Upper lobe of left lung (tissue), 6 donors: Measurements from ENCODE around the gene RER1. TPM values are rescaled to one million over a fixed set of nuclear protein-coding genes. Genes with fewer than 3 reads are reported as not detected.

ENCODE experiments used
- ATAC-seq, 2 donors: fragments of 200-7000 bp; cut with Tn5 transposase; one replicate each; pipeline ENCODE4 v1.9.1; 2022; ENCODE audit warnings: mild to moderate bottlenecking in 2 of 2, moderate library complexity in 2 of 2; ENCODE audit not compliant: low FRiP score in 2 of 2
- DNase-seq, 2 donors: peaks; one replicate each; pipeline ENCODE4 v3.0.0-alpha.2; 2019 to 2020
- H3K27ac ChIP-seq, 4 donors: fragments of 200-600 bp; sonication (generic); one replicate each; pipeline ENCODE4 v1.5.1; 2016 to 2019
- H3K27me3 ChIP-seq, 4 donors: fragments of 200-600 bp; sonication (generic); one replicate each; pipeline ENCODE4 v1.5.1; 2017 to 2019
- H3K36me3 ChIP-seq, 4 donors: fragments of 200-600 bp; sonication (generic); one replicate each; pipeline ENCODE4 v1.5.1; 2016 to 2019
- H3K4me1 ChIP-seq, 4 donors: fragments of 200-600 bp; sonication (generic); one replicate each; pipeline ENCODE4 v1.5.1; 2018 to 2019
- H3K4me3 ChIP-seq, 4 donors: fragments of 200-600 bp; sonication (generic); one replicate each; pipeline ENCODE4 v1.5.1; 2017 to 2019; ENCODE audit warnings: mild to moderate bottlenecking in 2 of 4, moderate library complexity in 1 of 4
- H3K9me3 ChIP-seq, 4 donors: fragments of 200-600 bp; sonication (generic); one replicate each; pipeline ENCODE4 v1.5.1; 2018 to 2019
- EP300 ChIP-seq, 4 donors: sonication (generic); formaldehyde crosslinking; IDR thresholded peaks; one replicate each; pipeline ENCODE4 v1.5.1; 2017; ENCODE audit warnings: antibody characterized with exemption in 4 of 4, control low read depth in 2 of 4
- POLR2A ChIP-seq, 4 donors: fragments of 450-650 bp; IDR thresholded peaks; one replicate each; pipeline ENCODE4 v1.5.1; 2016 to 2017; ENCODE audit warnings: antibody characterized with exemption in 4 of 4, mild to moderate bottlenecking in 2 of 4
- POLR2AphosphoS5 ChIP-seq, 2 donors: sonication (generic); formaldehyde crosslinking; IDR thresholded peaks; one replicate each; pipeline ENCODE4 v1.5.1; 2017; ENCODE audit warnings: antibody characterized with exemption in 2 of 2
- WGBS, 2 donors: methylation state at CpG; one replicate each; pipeline ENCODE4 v1.1.5; 2017 to 2018; 5-methylcytosine and 5-hydroxymethylcytosine counted together
- total RNA-seq, 6 donors: library from RNA; depleted of rRNA in 4 of 6; stranded (reverse); fragments of >200 nt in 4 of 6; gene quantifications; one replicate each; pipeline versions ENCODE4 v1.1.0 to v1.2.1, GENCODE V29; 2016 to 2021
- TF ChIP-seq, protein P1 (sequence below), 6 experiments: fragments of 450-650 bp in 4 of 6; fragments of 200-600 bp in 2 of 6; sonication (generic) in 2 of 6; IDR thresholded peaks; one replicate each; pipeline ENCODE4 v1.5.1; 2016 to 2019; ENCODE audit warnings: antibody characterized with exemption in 6 of 6
- donor health status: DM: no; HTN: no; CAD: no; lungs with moderate emphysema.
- donor health status: DM: no; HTN: yes; CAD: no; lungs with severe emphysema.

Gene RER1
- total RNA-seq, 6 donors from 2014 or later, result 48.2 to 133 (median 61.1) TPM

DNA sequence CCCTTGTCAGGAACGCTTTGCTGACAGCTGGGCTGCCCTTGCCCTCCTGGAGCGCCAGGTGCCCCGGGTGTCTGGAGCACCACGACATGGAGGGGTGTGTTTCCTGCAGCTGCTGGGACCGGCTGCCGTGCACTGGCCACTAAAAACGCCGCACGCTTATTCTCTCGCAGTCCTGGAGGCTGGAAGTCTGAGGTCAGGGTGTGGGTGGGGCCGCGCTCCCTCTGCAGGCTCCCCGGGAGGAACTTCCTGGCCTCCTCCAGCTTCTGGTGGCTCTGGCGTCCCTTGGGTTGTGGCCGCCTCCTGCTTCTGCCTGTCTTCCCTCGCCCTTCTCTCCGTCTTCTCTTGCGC, 56.4 kb downstream of the RER1 start:
- Histone ChIP-seq H3K4me3 (no peak overlapping the region), H3K27ac (no peak overlapping the region), H3K36me3 (no peaks in the 10 kb centered on the region), H3K9me3 (no peaks in the 10 kb centered on the region), H3K4me1 (peaks cover 0 to 10% (median 2%) of the 10 kb centered on the region in 4 donors), H3K27me3 (peaks cover 0 to 19% (median 5%) of the 10 kb centered on the region in 4 donors)
- 56 to 63% methylated on average over 12 to 18 of the region's 18 CpGs for WGBS, 2 donors
- TF ChIP-seq POLR2AphosphoS5 (IDR thresholded peaks at IDR 0.05), result no peak
- no peak for TF ChIP-seq POLR2A (IDR thresholded peaks at IDR 0.05)
- DNase-seq, result peak in 1 of 2 donors; percentile 68
- ATAC-seq, result no peak

DNA sequence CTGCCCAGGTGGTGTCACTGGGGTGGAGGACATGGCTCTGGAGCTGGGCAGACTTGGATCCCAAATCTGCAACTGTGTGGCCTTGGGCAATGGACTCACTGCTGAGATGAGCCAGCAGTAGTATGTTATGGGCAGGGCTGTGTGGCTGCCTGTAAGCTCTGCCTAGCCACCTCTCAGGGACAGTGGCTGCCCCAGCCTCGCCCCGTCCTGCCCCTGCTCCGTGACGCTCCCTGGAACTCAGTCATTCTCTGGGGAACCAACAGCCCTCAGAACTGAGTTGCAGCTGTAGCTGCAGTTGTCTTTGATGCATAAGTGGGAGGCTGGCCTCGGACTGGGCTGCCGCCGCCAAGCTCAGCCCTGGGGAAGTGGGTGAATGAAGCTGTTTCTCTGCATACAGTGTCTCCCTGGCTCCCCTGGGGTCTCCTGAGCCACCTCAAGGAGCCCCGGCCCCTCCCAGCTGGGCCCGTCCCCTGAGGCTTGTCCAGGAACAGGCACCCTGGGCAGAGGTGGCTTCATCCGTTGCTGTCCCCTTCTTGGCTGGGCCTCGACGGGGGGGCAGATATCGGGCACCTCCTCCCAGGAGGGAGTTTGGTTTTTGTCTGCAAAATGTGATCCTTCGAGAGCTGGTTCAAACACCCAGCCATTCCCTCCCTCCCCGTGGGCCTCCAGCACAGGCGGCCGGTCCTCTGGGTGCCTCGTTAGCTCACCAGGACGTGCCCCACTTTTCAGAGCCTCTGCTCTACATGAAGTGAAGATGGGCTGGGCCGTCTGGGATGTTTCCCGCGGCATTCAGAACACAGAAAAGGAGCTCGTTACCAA, 58.2 kb downstream of the RER1 start:
- Histone ChIP-seq H3K4me1 (no peaks in the 10 kb centered on the region), H3K9me3 (no peaks in the 10 kb centered on the region), H3K27me3 (peaks cover 0 to 18% (median 0%) of the 10 kb centered on the region in 4 donors), H3K27ac (no peak overlapping the region), H3K4me3 (no peak overlapping the region), H3K36me3 (no peaks in the 10 kb centered on the region)
- ATAC-seq (no peak), DNase-seq (no peak)
- TF ChIP-seq POLR2AphosphoS5 (IDR thresholded peaks at IDR 0.05), result no peak
- TF ChIP-seq, protein P1, sequence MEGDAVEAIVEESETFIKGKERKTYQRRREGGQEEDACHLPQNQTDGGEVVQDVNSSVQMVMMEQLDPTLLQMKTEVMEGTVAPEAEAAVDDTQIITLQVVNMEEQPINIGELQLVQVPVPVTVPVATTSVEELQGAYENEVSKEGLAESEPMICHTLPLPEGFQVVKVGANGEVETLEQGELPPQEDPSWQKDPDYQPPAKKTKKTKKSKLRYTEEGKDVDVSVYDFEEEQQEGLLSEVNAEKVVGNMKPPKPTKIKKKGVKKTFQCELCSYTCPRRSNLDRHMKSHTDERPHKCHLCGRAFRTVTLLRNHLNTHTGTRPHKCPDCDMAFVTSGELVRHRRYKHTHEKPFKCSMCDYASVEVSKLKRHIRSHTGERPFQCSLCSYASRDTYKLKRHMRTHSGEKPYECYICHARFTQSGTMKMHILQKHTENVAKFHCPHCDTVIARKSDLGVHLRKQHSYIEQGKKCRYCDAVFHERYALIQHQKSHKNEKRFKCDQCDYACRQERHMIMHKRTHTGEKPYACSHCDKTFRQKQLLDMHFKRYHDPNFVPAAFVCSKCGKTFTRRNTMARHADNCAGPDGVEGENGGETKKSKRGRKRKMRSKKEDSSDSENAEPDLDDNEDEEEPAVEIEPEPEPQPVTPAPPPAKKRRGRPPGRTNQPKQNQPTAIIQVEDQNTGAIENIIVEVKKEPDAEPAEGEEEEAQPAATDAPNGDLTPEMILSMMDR (IDR thresholded peaks at IDR 0.05), result no peak
- WGBS, 2 donors, result 71 to 78% methylated on average over 16 to 17 of the region's 23 CpGs

DNA sequence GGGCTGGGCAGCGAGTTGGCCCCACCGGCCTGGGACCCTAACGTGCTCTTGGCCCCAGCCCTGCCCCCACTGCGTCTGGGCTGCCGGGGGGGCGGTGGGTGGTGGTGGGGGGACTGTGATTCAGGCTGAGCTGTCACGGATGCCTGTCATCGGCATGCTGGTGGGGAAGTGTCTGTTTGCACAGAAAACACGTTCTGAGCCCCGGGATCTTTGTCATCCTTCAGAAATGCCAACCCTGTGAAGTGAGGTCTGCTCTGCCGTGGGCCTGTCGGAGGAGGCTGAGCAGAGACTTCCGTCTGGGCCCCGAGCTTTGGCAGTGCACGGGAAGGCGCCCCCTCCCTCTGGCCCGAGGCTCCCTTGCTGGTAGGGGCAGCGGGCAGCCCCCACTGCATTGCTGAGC, 60.1 kb downstream of the RER1 start:
- H3K27ac ChIP-seq, result no peak overlapping the region
- WGBS, 2 donors, result 12% methylated on average over 16 of the region's 18 CpGs; no CpG with 5 or more reads in 1 of the 2 donors
- no peaks in the 10 kb centered on the region for H3K36me3 ChIP-seq
- no peaks in the 10 kb centered on the region for H3K4me1 ChIP-seq
- DNase-seq (no peak), ATAC-seq (no peak)
- peaks cover 0 to 18% (median 0%) of the 10 kb centered on the region in 4 donors for H3K27me3 ChIP-seq
- no peaks in the 10 kb centered on the region for H3K9me3 ChIP-seq
- TF ChIP-seq POLR2AphosphoS5 (IDR thresholded peaks at IDR 0.05) (no peak), POLR2A (IDR thresholded peaks at IDR 0.05) (no peak), EP300 (IDR thresholded peaks at IDR 0.05) (no peak)
- TF ChIP-seq, protein P1 (IDR thresholded peaks at IDR 0.05), result no peak
- H3K4me3 ChIP-seq, result no peak overlapping the region

DNA sequence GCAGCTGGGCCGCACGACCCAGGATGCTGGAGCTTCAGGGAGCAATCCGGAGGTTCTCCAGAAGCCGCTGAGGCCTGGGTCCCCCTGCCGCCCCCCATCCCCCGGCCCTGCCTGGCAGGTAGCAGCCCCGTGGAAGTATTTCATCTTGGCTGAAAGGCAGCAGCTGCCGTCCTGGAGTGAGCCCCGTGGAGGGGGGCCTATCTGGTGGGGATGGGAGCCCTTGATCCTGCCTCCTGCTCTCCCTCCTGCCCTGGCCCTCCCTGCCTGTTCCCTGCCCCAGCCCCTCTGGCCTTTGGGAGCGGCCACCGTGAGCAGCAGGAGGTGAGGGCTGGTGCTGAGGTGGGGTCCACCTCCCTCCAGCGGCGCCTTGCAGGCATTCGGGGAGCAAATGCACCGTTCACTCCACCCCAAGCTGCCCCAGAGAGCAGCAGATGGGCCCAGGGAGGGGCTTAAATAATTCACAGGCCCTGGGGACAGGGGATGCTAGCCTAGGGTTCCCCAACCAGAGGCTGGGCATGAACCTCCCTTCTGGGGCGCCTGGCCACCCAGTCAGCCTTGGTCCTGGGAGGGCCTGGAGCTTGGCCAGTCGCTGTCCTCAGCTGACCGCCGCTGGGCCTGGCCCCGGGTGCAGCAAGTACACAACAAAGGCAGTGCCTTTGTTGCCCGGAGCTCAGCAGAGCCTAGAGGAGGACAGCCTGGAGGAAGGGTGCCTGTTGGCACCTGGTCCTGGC, 60.7 kb downstream of the RER1 start:
- no peaks in the 10 kb centered on the region for H3K36me3 ChIP-seq
- no peak for TF ChIP-seq POLR2A (IDR thresholded peaks at IDR 0.05)
- TF ChIP-seq POLR2AphosphoS5 (IDR thresholded peaks at IDR 0.05), result no peak
- TF ChIP-seq, protein P1 (IDR thresholded peaks at IDR 0.05), result no peak
- no peak for TF ChIP-seq EP300 (IDR thresholded peaks at IDR 0.05)
- ATAC-seq (no peak), DNase-seq (no peak)
- H3K27ac ChIP-seq, result no peak overlapping the region
- no peaks in the 10 kb centered on the region for H3K9me3 ChIP-seq
- whole genome bisulfite sequencing, 2 donors, result 25 to 55% methylated on average over 4 to 14 of the region's 21 CpGs
- no peaks in the 10 kb centered on the region for H3K4me1 ChIP-seq
- H3K4me3 ChIP-seq, result no peak overlapping the region
- H3K27me3 ChIP-seq, result peaks cover 0 to 18% (median 0%) of the 10 kb centered on the region in 4 donors

DNA sequence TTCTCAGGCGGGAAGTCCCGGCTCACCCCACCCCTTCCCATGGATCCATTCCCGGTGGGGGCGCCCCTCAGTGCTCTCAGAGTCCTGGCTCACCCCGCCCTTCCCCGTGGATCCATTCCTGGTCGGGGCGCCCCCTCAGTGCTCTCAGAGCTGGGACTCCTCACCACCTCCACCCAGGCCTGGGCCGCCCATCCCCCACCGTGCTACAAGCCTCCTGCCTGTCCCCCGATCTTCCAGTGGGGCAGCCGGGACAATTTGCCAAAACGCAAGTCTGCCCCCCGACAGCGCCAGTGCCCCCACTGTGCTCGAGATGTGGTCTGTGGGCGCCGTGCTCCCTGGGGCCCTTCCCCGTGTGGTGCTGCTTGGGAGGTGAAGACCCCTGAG, 61.3 kb downstream of the RER1 start:
- Histone ChIP-seq H3K4me1 (no peaks in the 10 kb centered on the region), H3K36me3 (no peaks in the 10 kb centered on the region), H3K27me3 (peaks cover 0 to 18% (median 0%) of the 10 kb centered on the region in 4 donors), H3K9me3 (no peaks in the 10 kb centered on the region), H3K4me3 (no peak overlapping the region), H3K27ac (no peak overlapping the region)
- no peak for DNase-seq
- no peak for ATAC-seq
- TF ChIP-seq POLR2AphosphoS5 (IDR thresholded peaks at IDR 0.05) (no peak), POLR2A (IDR thresholded peaks at IDR 0.05) (no peak), EP300 (IDR thresholded peaks at IDR 0.05) (no peak)
- TF ChIP-seq, protein P1 (IDR thresholded peaks at IDR 0.05), result no peak
- WGBS, 2 donors, result 89% methylated on average over 15 of the region's 19 CpGs; no CpG with 5 or more reads in 1 of the 2 donors
